Measurements from ENCODE around the gene GID8. TPM values are rescaled to one million over a fixed set of nuclear protein-coding genes. Genes with fewer than 3 reads are reported as not detected.

GID8 gene
- total and polyA plus RNA-seq, 9 of the 15 experiments (the other 6 are each of a cell fraction or from before 2014, with no cell fraction given) = 7.5 to 31.6 (median 22.2) TPM

GRCh38 chr20:62971950-62972844 lies 34.2 kb downstream of the GID8 start (continued):
- TF ChIP-seq ZBTB8A (IDR thresholded peaks at IDR 0.05; ENCODE audit: partially characterized antibody) = no peak
- TF ChIP-seq, protein P1, sequence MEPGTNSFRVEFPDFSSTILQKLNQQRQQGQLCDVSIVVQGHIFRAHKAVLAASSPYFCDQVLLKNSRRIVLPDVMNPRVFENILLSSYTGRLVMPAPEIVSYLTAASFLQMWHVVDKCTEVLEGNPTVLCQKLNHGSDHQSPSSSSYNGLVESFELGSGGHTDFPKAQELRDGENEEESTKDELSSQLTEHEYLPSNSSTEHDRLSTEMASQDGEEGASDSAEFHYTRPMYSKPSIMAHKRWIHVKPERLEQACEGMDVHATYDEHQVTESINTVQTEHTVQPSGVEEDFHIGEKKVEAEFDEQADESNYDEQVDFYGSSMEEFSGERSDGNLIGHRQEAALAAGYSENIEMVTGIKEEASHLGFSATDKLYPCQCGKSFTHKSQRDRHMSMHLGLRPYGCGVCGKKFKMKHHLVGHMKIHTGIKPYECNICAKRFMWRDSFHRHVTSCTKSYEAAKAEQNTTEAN (CRISPR knock-in tag; IDR thresholded peaks at IDR 0.05) = peak; percentile 86
- TF ChIP-seq, protein P2, sequence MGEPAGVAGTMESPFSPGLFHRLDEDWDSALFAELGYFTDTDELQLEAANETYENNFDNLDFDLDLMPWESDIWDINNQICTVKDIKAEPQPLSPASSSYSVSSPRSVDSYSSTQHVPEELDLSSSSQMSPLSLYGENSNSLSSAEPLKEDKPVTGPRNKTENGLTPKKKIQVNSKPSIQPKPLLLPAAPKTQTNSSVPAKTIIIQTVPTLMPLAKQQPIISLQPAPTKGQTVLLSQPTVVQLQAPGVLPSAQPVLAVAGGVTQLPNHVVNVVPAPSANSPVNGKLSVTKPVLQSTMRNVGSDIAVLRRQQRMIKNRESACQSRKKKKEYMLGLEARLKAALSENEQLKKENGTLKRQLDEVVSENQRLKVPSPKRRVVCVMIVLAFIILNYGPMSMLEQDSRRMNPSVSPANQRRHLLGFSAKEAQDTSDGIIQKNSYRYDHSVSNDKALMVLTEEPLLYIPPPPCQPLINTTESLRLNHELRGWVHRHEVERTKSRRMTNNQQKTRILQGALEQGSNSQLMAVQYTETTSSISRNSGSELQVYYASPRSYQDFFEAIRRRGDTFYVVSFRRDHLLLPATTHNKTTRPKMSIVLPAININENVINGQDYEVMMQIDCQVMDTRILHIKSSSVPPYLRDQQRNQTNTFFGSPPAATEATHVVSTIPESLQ (CRISPR knock-in tag; IDR thresholded peaks at IDR 0.05) = no peak
- no peak for TF ChIP-seq CBX1 (IDR thresholded peaks at IDR 0.05; ENCODE audit: low read depth)
- TF ChIP-seq, protein P3, sequence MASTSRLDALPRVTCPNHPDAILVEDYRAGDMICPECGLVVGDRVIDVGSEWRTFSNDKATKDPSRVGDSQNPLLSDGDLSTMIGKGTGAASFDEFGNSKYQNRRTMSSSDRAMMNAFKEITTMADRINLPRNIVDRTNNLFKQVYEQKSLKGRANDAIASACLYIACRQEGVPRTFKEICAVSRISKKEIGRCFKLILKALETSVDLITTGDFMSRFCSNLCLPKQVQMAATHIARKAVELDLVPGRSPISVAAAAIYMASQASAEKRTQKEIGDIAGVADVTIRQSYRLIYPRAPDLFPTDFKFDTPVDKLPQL (IDR thresholded peaks at IDR 0.05; ENCODE audit: extremely low read depth, insufficient read length) = no peak
- TF ChIP-seq JUND (IDR thresholded peaks at IDR 0.05; ENCODE audit: borderline replicate concordance, low read depth, low read length) = peak; percentile 57; the same call in 1 of the 2 replicates
- TF ChIP-seq JUND (tag; IDR thresholded peaks at IDR 0.05; ENCODE audit: borderline replicate concordance, low read depth, low read length) = no peak; the same call in 2 of the 3 replicates
- TF ChIP-seq SP2 (IDR thresholded peaks at IDR 0.05; ENCODE audit: extremely low read depth, low read depth, low read length, poor library complexity, severe bottlenecking) = no peak
- TF ChIP-seq, protein P4, sequence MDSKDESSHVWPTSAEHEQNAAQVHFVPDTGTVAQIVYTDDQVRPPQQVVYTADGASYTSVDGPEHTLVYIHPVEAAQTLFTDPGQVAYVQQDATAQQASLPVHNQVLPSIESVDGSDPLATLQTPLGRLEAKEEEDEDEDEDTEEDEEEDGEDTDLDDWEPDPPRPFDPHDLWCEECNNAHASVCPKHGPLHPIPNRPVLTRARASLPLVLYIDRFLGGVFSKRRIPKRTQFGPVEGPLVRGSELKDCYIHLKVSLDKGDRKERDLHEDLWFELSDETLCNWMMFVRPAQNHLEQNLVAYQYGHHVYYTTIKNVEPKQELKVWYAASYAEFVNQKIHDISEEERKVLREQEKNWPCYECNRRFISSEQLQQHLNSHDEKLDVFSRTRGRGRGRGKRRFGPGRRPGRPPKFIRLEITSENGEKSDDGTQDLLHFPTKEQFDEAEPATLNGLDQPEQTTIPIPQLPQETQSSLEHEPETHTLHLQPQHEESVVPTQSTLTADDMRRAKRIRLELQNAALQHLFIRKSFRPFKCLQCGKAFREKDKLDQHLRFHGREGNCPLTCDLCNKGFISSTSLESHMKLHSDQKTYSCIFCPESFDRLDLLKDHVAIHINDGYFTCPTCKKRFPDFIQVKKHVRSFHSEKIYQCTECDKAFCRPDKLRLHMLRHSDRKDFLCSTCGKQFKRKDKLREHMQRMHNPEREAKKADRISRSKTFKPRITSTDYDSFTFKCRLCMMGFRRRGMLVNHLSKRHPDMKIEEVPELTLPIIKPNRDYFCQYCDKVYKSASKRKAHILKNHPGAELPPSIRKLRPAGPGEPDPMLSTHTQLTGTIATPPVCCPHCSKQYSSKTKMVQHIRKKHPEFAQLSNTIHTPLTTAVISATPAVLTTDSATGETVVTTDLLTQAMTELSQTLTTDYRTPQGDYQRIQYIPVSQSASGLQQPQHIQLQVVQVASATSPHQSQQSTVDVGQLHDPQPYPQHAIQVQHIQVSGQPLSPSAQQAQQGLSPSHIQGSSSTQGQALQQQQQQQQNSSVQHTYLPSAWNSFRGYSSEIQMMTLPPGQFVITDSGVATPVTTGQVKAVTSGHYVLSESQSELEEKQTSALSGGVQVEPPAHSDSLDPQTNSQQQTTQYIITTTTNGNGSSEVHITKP (IDR thresholded peaks at IDR 0.05; ENCODE audit: partially characterized antibody) = no peak
- TF ChIP-seq PYGO2 (tag; IDR thresholded peaks at IDR 0.05) = no peak
- no peak for TF ChIP-seq ZNF280B (CRISPR knock-in tag; IDR thresholded peaks at IDR 0.05)
- TF ChIP-seq NFATC3 (IDR thresholded peaks at IDR 0.05) = no peak
- TF ChIP-seq ZNF408 (CRISPR knock-in tag; IDR thresholded peaks at IDR 0.05; ENCODE audit: low read depth) = no peak
- no peak for TF ChIP-seq CEBPG (CRISPR knock-in tag; IDR thresholded peaks at IDR 0.05)
- no peak for TF ChIP-seq CEBPG (tag; conservative IDR thresholded peaks at IDR 0.05 in 1 of 2, IDR thresholded peaks at IDR 0.05 in 1 of 2)
- TF ChIP-seq GATA2 (CRISPR knock-in tag; IDR thresholded peaks at IDR 0.05) = no peak
- TF ChIP-seq HNRNPLL (IDR thresholded peaks at IDR 0.05; ENCODE audit: low read depth, low read length, poor library complexity, severe bottlenecking) = no peak
